Loucy (cell line): Measurements from ENCODE around the gene RNASEH2A.

Experiments
- CTCF ChIP-seq: fragments of 200-600 bp; sonication (generic); conservative IDR thresholded peaks from 2 replicates; pipeline ENCODE4 v1.5.1; 2014; ENCODE audit warnings: mild to moderate bottlenecking, antibody characterized with exemption, low read length
- EZH2phosphoT487 ChIP-seq: fragments of 200-600 bp; IDR thresholded peaks from 2 replicates; pipeline ENCODE4 v1.6.1; 2018; ENCODE audit warnings: antibody characterized with exemption, mild to moderate bottlenecking, moderate library complexity, borderline replicate concordance

- TF ChIP-seq CTCF (no peak), EZH2phosphoT487 (no peak)
Observed at GRCh38 chr19:12786141-12786870, 20.1 kb upstream of the RNASEH2A start.
